Bronchial epithelial cell (primary cell): ENCODE measurements around the gene KCNC1. TPM values are rescaled to one million over a fixed set of nuclear protein-coding genes. Genes with fewer than 3 reads are reported as not detected.

Experiments
- DNase-seq: peaks from one replicate; pipeline ENCODE4 v3.0.0-alpha.2; 2010; ENCODE audit warnings: low read depth
- FAIRE-seq: peaks from 2 replicates; lab custom pipeline; 2011; peaks lifted over from hg19 to GRCh38; lab: Jason Lieb, UNC
- H3K27me3 ChIP-seq: 2 replicates; pipeline ENCODE4 v1.5.1; 2011; ENCODE audit warnings: low read length; ENCODE audit not compliant: control insufficient read depth, insufficient read depth
- H3K36me3 ChIP-seq: 2 replicates; pipeline ENCODE4 v1.5.1; 2011; ENCODE audit warnings: low read length; ENCODE audit not compliant: control insufficient read depth, insufficient read depth
- H3K4me3 ChIP-seq: 2 replicates; pipeline ENCODE4 v1.5.1; 2011; ENCODE audit warnings: mild to moderate bottlenecking, low read depth, low read length, control low read depth
- CTCF ChIP-seq: IDR thresholded peaks from 2 replicates; pipeline ENCODE4 v1.5.1; 2011; ENCODE audit warnings: mild to moderate bottlenecking, moderate library complexity, low read length, control low read depth, inconsistent platforms; ENCODE audit not compliant: insufficient read depth, severe bottlenecking
- total RNA-seq: library from RNA; depleted of rRNA; stranded (reverse); fragments of >200 nt; gene quantifications from 2 replicates; pipeline ENCODE4 v1.2.1, GENCODE V29; 2014

KCNC1 gene
- total RNA-seq, 1 donor from 2014 or later: not detected

- H3K4me3 ChIP-seq: no peak overlapping the region
- FAIRE-seq (peak; percentile 32), DNase-seq (peak; percentile 48)
- no peaks in the 10 kb centered on the region for H3K36me3 ChIP-seq
- no peaks in the 10 kb centered on the region for H3K27me3 ChIP-seq
- peak; percentile 42 for TF ChIP-seq CTCF
These were observed 92.4 kb downstream of the KCNC1 start for GRCh38 chr11:17827006-17827405.

GRCh38 chr11:17828311-17828751 lies 93.8 kb downstream of the KCNC1 start:
- H3K27me3 ChIP-seq: no peaks in the 10 kb centered on the region
- no peak for TF ChIP-seq CTCF
- no peak for FAIRE-seq
- no peak overlapping the region for H3K4me3 ChIP-seq
- no peaks in the 10 kb centered on the region for H3K36me3 ChIP-seq
- no peak for DNase-seq

GRCh38 chr11:17831228-17831627 lies 96.6 kb downstream of the KCNC1 start:
- H3K36me3 ChIP-seq: no peaks in the 10 kb centered on the region
- H3K27me3 ChIP-seq: no peaks in the 10 kb centered on the region
- no peak for TF ChIP-seq CTCF
- no peak for FAIRE-seq
- DNase-seq: no peak
- no peak overlapping the region for H3K4me3 ChIP-seq

- Histone ChIP-seq H3K27me3 (no peaks in the 10 kb centered on the region), H3K4me3 (no peak overlapping the region), H3K36me3 (no peaks in the 10 kb centered on the region)
- no peak for DNase-seq
- no peak for FAIRE-seq
- TF ChIP-seq CTCF: no peak
These were observed 97.3 kb downstream of the KCNC1 start for GRCh38 chr11:17831883-17832282.

Other genes starting within 250 kb of the KCNC1 start
- gene USH1C, start 190.4 kb upstream of the KCNC1 start, total RNA-seq: not detected in 2 replicates
- not detected in 2 replicates for gene OTOG, start 187.5 kb upstream of the KCNC1 start, total RNA-seq
- gene MYOD1, start 15.2 kb upstream of the KCNC1 start, total RNA-seq: not detected in 2 replicates